ENCODE data around the gene STX10.

DNA sequence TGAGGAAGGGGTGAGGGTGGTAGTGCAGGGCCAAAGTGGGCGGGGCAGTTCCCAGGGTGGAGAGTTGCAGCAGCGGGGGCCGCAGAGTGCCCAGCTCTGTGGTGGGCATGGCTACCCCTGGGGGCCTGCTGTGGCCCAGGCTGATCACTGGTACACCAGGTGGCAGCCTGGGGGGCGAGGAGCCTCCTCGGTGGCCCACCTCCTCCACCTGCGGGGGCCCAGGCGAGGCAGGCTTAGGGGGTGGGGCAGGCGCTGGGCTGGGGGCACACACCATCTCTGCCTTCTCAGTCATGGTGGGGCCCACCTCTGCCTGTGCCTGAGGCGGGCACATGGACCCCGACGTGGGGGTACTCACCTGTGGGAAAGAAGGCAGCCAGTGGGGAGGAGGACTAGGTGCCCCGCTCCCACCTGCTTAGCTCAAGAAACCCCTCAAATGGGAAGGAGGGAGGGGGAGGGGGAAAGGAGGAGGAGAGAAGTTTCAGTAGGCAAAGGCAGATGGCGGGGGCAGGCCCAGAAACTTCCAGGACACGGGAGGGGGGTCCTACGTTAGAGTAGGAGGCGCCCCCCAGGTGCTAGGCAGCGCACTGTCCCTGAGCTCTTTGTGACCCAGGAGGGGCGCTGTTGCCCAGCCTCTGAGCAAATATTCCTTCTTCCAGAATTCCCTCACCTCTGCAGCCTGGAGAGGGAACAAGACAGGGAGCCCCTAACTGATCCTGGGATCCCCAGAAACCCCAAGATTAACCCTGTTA lies 49.2 kb downstream of the STX10 start:
- TF ChIP-seq CTCF (IDR thresholded peaks at IDR 0.05) (no peak), POLR2A (IDR thresholded peaks at IDR 0.05) (no peak)

All from testis (tissue), 2 donors.